GM19463 (cell line): ENCODE data around the gene HYAL4.
"Not testable (repeated sequence)": the region's sequence is repeated elsewhere in the genome, so short reads cannot be mapped to it uniquely, and the experiment has no call there.

Experiments used
- ATAC-seq: cut with Tn5 transposase; IDR thresholded peaks from one replicate; pipeline ENCODE4 v1.9.1; 2021; ENCODE audit warnings: mild to moderate bottlenecking, moderate library complexity; ENCODE audit not compliant: unreplicated experiment

HYAL4 gene

GRCh38 chr7:123888192-123888591 is 43.2 kb downstream of the HYAL4 start:
- no peak for ATAC-seq

GRCh38 chr7:123894753-123895152 is 49.8 kb downstream of the HYAL4 start:
- ATAC-seq = not testable (repeated sequence)

- ATAC-seq = no peak
Measured at GRCh38 chr7:123901101-123901500, 56.1 kb downstream of the HYAL4 start.

GRCh38 chr7:123905714-123906113 is 60.7 kb downstream of the HYAL4 start:
- no peak for ATAC-seq

GRCh38 chr7:123916240-123916724 is 71.3 kb downstream of the HYAL4 start:
- ATAC-seq = no peak

GRCh38 chr7:123917878-123918277 is 72.9 kb downstream of the HYAL4 start:
- ATAC-seq = no peak

- ATAC-seq = no peak
Measured at GRCh38 chr7:123918309-123918708, 73.3 kb downstream of the HYAL4 start.

GRCh38 chr7:123923599-123923998 is 78.6 kb downstream of the HYAL4 start:
- no peak for ATAC-seq

- ATAC-seq = no peak
Measured at GRCh38 chr7:123924941-123925340, 80.0 kb downstream of the HYAL4 start, which contains the start of gene SPAM1. SPAM1 (plus strand) TSS chr7:123925241; CDS start chr7:123953571, 28,330 bp downstream.
